Hepatocyte (in vitro differentiated cells): ENCODE measurements around the gene ANKS6.

ENCODE experiments used
- EZH2 ChIP-seq: fragments of 200-600 bp; sonication (generic); IDR thresholded peaks from 2 replicates; pipeline ENCODE4 v1.6.1; 2016; ENCODE audit warnings: antibody characterized with exemption, mild to moderate bottlenecking, borderline replicate concordance
- EZH2phosphoT487 ChIP-seq: fragments of 200-600 bp; sonication (generic); IDR thresholded peaks from one replicate; pipeline ENCODE4 v1.6.1; 2018; ENCODE audit warnings: antibody characterized with exemption, mild to moderate bottlenecking, low read depth, moderate library complexity; ENCODE audit not compliant: unreplicated experiment, severe bottlenecking
- TF ChIP-seq, protein P1 (sequence below): fragments of 200-600 bp; sonication (generic); IDR thresholded peaks from 2 replicates; pipeline ENCODE4 v1.5.1; 2016; ENCODE audit warnings: antibody characterized with exemption, mild to moderate bottlenecking; ENCODE audit not compliant: poor library complexity

DNA sequence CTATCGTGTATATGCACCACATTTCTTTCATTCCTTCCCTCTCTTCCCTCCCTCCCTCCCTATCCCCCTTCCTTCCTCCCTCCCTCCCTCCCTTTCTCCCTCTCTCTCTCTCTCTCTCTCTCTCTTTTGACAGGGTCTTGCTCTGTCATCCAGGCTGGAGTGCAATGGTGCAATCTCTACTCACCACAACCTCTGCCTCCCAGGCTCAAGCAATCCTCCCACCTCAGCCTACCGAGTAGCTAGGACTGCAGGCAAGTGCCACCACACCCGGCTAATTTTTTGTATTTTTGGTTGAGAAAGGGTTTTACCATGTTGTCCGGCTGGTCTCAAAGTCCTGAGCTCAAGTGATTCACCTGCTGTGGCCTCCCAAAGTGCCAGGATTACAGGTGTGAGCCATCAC, 1.1 kb upstream of the ANKS6 start:
- TF ChIP-seq EZH2 (no peak), EZH2phosphoT487 (no peak)
- TF ChIP-seq, protein P1, sequence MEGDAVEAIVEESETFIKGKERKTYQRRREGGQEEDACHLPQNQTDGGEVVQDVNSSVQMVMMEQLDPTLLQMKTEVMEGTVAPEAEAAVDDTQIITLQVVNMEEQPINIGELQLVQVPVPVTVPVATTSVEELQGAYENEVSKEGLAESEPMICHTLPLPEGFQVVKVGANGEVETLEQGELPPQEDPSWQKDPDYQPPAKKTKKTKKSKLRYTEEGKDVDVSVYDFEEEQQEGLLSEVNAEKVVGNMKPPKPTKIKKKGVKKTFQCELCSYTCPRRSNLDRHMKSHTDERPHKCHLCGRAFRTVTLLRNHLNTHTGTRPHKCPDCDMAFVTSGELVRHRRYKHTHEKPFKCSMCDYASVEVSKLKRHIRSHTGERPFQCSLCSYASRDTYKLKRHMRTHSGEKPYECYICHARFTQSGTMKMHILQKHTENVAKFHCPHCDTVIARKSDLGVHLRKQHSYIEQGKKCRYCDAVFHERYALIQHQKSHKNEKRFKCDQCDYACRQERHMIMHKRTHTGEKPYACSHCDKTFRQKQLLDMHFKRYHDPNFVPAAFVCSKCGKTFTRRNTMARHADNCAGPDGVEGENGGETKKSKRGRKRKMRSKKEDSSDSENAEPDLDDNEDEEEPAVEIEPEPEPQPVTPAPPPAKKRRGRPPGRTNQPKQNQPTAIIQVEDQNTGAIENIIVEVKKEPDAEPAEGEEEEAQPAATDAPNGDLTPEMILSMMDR, result no peak
